H1 (cell line): ENCODE measurements around the gene SURF1.

Experiments
- ASH2L ChIP-seq: fragments of 200-600, 300-600 bp; sonication (generic); IDR thresholded peaks from one replicate; pipeline ENCODE4 v1.7.1; 2017; ENCODE audit warnings: low read length
- CBX5 ChIP-seq: fragments of 300-800, 300-1000 bp; sonication (generic); IDR thresholded peaks from 2 replicates; pipeline ENCODE4 v1.7.1; 2016; ENCODE audit warnings: antibody characterized with exemption, low read length, low read depth
- CEBPB ChIP-seq: IDR thresholded peaks from 2 replicates; pipeline ENCODE4 v1.6.1; 2012; ENCODE audit warnings: low read depth, low read length
- CTCF ChIP-seq, 3 experiments: IDR thresholded peaks; 1 replicate in 2 of 3; 2 replicates in 1 of 3; pipeline versions ENCODE4 v1.5.1 to v1.6.1; 2011; ENCODE audit warnings: low read length in 3 of 3, mild to moderate bottlenecking in 3 of 3, inconsistent platforms in 2 of 3, low read depth in 1 of 3, moderate library complexity in 1 of 3; ENCODE audit not compliant: insufficient read depth in 1 of 3; ENCODE audit errors: control extremely low read depth in 1 of 3
- EZH2 ChIP-seq: fragments of 200-600 bp; sonication (generic); IDR thresholded peaks from 2 replicates; pipeline ENCODE4 v1.7.1; 2012; ENCODE audit warnings: low read depth, mild to moderate bottlenecking, moderate library complexity, low read length, inconsistent platforms; ENCODE audit not compliant: severe bottlenecking
- GABPA ChIP-seq: IDR thresholded peaks from 2 replicates; pipeline ENCODE4 v1.6.1; 2011; ENCODE audit warnings: mild to moderate bottlenecking, low read length, moderate library complexity, borderline replicate concordance; ENCODE audit not compliant: insufficient read depth
- GTF2F1 ChIP-seq: IDR thresholded peaks from 2 replicates; pipeline ENCODE4 v1.6.1; 2012; ENCODE audit warnings: low read depth, low read length, improper control_type of control experiment, borderline replicate concordance
- JUND ChIP-seq: IDR thresholded peaks from 2 replicates; pipeline ENCODE4 v1.6.1; 2011; ENCODE audit warnings: mild to moderate bottlenecking, improper control_type of control experiment, low read length
- KDM1A ChIP-seq: fragments of 200-600, 300-600 bp; sonication (generic); IDR thresholded peaks from 2 replicates; pipeline ENCODE4 v1.7.1; 2016; ENCODE audit warnings: mild to moderate bottlenecking, low read length, borderline replicate concordance
- POLR2AphosphoS5 ChIP-seq: IDR thresholded peaks from 2 replicates; pipeline ENCODE4 v1.6.1; 2011; ENCODE audit warnings: low read depth, low read length
- RBBP5 ChIP-seq: IDR thresholded peaks from 2 replicates; pipeline ENCODE4 v1.7.1; 2012; ENCODE audit warnings: low read depth, mild to moderate bottlenecking, inconsistent platforms, low read length, moderate library complexity, borderline replicate concordance
- SIN3A ChIP-seq, 2 experiments: IDR thresholded peaks in 1 of 2; conservative IDR thresholded peaks in 1 of 2; 2 replicates each; pipeline ENCODE4 v1.6.1; 2011 to 2012; ENCODE audit warnings: low read length in 2 of 2, improper control_type of control experiment in 1 of 2, low read depth in 1 of 2, mild to moderate bottlenecking in 1 of 2
- TBP ChIP-seq: IDR thresholded peaks from 2 replicates; pipeline ENCODE4 v1.6.1; 2011; ENCODE audit warnings: low read depth, low read length, improper control_type of control experiment
- USF2 ChIP-seq: IDR thresholded peaks from 2 replicates; pipeline ENCODE4 v1.6.1; 2011; ENCODE audit warnings: low read length, improper control_type of control experiment

- no peak for TF ChIP-seq POLR2AphosphoS5
- TF ChIP-seq CBX5: no peak
- TF ChIP-seq KDM1A: no peak
- peak; percentile 76; the same call in 1 of the 2 replicates for TF ChIP-seq GABPA
- peak; percentile 78; the same call in 1 of the 2 replicates for TF ChIP-seq RBBP5
- peak in 1 of 3 experiments; percentile 12; a peak in 1 of 4 replicates for TF ChIP-seq CTCF (IDR thresholded peaks at IDR 0.05; ENCODE audit: control extremely low read depth in 1 of 3, insufficient read depth in 1 of 3, low read depth in 1 of 3, low read length in 3 of 3)
- no peak for TF ChIP-seq EZH2
- peak; percentile 70 for TF ChIP-seq ASH2L
- TF ChIP-seq USF2: no peak
- TF ChIP-seq JUND: no peak
- TF ChIP-seq SIN3A (conservative IDR thresholded peaks at IDR 0.05 in 1 of 2, IDR thresholded peaks at IDR 0.05 in 1 of 2; ENCODE audit: low read depth in 1 of 2, low read length in 2 of 2): peak; percentile 51 to 92; a peak in 2 of 4 replicates
- TF ChIP-seq CEBPB: no peak
- TF ChIP-seq TBP: peak; percentile 28; the same call in 1 of the 2 replicates
- no peak for TF ChIP-seq GTF2F1
Observed at GRCh38 chr9:133356391-133357091, at the start of gene SURF1, which contains the start of gene SURF2.
